Activated CD8-positive, alpha-beta T cell treated with anti-CD3 and anti-CD28 coated beads for 36 hours (primary cell): ENCODE data around the gene OLIG3. TPM values are rescaled to one million over a fixed set of nuclear protein-coding genes. Genes with fewer than 3 reads are reported as not detected.
A peak's percentile ranks its signal among the peaks of the same experiment; 100 is the strongest.

Experiments
- ATAC-seq: fragments of 200-7000 bp; cut with Tn5 transposase; one replicate; pipeline ENCODE4 v1.10.0; 2021; ENCODE audit warnings: mild to moderate bottlenecking, moderate library complexity
- CTCF ChIA-PET: fragments of 350-600 bp; sonication (Branson Sonifier 250); formaldehyde crosslinking; loops from one replicate; lab custom pipeline; 2021; ENCODE audit warnings: antibody characterized with exemption; lab: Charles Lee
- POLR2A ChIA-PET: fragments of 350-600 bp; sonication (Branson Sonifier 250); formaldehyde crosslinking; loops from one replicate; lab custom pipeline; 2021; ENCODE audit warnings: antibody characterized with exemption; lab: Charles Lee
- DNase-seq: peaks from one replicate; pipeline ENCODE4 v3.0.0-alpha.2; 2020
- H3K27ac Mint-ChIP-seq: one replicate; pipeline ENCODE4 v1.8.0; 2021; ENCODE audit warnings: mild to moderate bottlenecking, mixed read lengths
- H3K27me3 Mint-ChIP-seq: one replicate; pipeline ENCODE4 v1.8.0; 2021; ENCODE audit warnings: mixed read lengths
- H3K36me3 Mint-ChIP-seq: one replicate; pipeline ENCODE4 v1.8.0; 2021; ENCODE audit warnings: low read depth, mixed read lengths
- H3K4me1 Mint-ChIP-seq: one replicate; pipeline ENCODE4 v1.8.0; 2021; ENCODE audit warnings: low read depth, mixed read lengths
- H3K4me3 Mint-ChIP-seq: one replicate; pipeline ENCODE4 v1.8.0; 2021; ENCODE audit warnings: mild to moderate bottlenecking, moderate library complexity, mixed read lengths
- H3K9me3 Mint-ChIP-seq: one replicate; pipeline ENCODE4 v1.8.0; 2021; ENCODE audit warnings: mixed read lengths
- intact Hi-C: fragments of 100-400 bp; cut with micrococcal nuclease; formaldehyde crosslinking; loops from one replicate; pipeline ENCODE4 v1.10.0; 2022
- total RNA-seq, 2 experiments: library from RNA; stranded (reverse); gene quantifications; one replicate each; pipeline ENCODE4 v1.2.3, GENCODE V29; 2021
- TF ChIP-seq, protein P1 (sequence below): fragments of 200-600 bp; IDR thresholded peaks from one replicate; pipeline ENCODE4 v1.8.0; 2022; ENCODE audit warnings: antibody characterized with exemption, mild to moderate bottlenecking

The OLIG3 gene
- total RNA-seq, 2 experiments from 2014 or later = 0.61 to 0.67 TPM

- H3K27me3 Mint-ChIP-seq = peaks cover 54% of the 10 kb centered on the region
- H3K4me3 Mint-ChIP-seq = no peak overlapping the region
Measured at GRCh38 chr6:137512757-137513605, 18.8 kb upstream of the OLIG3 start.

DNA sequence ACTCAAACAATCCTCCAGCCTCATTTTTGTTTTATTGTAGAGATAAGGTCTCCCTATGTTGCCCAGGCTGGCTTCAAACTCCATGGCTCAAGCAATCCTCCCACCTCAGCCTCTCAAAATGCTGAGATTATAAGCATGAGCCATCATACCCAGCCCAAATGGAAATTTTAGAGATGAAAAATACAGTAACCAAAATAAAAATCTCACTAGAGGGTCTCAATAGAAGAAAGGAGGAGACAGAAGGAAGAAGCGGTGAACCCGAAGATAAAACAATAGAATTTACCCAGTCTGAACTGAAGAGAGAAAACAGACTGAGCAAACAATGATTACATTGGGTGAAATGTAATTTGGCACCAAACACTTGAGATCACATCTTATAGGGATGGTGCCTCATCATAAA is 16.7 kb upstream of the OLIG3 start:
- DNase-seq (no peak), ATAC-seq (no peak)
- Mint-ChIP-seq H3K4me1 (peaks cover 2% of the 10 kb centered on the region), H3K4me3 (no peak overlapping the region), H3K9me3 (peaks cover 7% of the 10 kb centered on the region), H3K36me3 (no peaks in the 10 kb centered on the region), H3K27me3 (peaks cover 47% of the 10 kb centered on the region), H3K27ac (no peak overlapping the region)
- TF ChIP-seq, protein P1, sequence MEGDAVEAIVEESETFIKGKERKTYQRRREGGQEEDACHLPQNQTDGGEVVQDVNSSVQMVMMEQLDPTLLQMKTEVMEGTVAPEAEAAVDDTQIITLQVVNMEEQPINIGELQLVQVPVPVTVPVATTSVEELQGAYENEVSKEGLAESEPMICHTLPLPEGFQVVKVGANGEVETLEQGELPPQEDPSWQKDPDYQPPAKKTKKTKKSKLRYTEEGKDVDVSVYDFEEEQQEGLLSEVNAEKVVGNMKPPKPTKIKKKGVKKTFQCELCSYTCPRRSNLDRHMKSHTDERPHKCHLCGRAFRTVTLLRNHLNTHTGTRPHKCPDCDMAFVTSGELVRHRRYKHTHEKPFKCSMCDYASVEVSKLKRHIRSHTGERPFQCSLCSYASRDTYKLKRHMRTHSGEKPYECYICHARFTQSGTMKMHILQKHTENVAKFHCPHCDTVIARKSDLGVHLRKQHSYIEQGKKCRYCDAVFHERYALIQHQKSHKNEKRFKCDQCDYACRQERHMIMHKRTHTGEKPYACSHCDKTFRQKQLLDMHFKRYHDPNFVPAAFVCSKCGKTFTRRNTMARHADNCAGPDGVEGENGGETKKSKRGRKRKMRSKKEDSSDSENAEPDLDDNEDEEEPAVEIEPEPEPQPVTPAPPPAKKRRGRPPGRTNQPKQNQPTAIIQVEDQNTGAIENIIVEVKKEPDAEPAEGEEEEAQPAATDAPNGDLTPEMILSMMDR = no peak
- ChIA-PET CTCF (no interaction called here), POLR2A (no interaction called here)
- intact Hi-C loops = no loop called here

More at GRCh38 chr6:137512757-137513605, 18.8 kb upstream of the OLIG3 start:
- no peaks in the 10 kb centered on the region for H3K36me3 Mint-ChIP-seq
- no peak overlapping the region for H3K27ac Mint-ChIP-seq
- POLR2A ChIA-PET = interaction anchor here (0.7 kb wide), 1 partner anchor 38 kb away, joined by 3 read pairs; no protein-coding TSS in a partner anchor
- intact Hi-C loops = no loop called here
- TF ChIP-seq, protein P1 = no peak
- no peak for ATAC-seq
- DNase-seq = no peak
- CTCF ChIA-PET = interaction anchor here (1.1 kb wide), 1 partner anchor 77 kb away, joined by 3 read pairs; no protein-coding TSS in a partner anchor
- peaks cover 2% of the 10 kb centered on the region for H3K4me1 Mint-ChIP-seq
- H3K9me3 Mint-ChIP-seq = peaks cover 5% of the 10 kb centered on the region

DNA sequence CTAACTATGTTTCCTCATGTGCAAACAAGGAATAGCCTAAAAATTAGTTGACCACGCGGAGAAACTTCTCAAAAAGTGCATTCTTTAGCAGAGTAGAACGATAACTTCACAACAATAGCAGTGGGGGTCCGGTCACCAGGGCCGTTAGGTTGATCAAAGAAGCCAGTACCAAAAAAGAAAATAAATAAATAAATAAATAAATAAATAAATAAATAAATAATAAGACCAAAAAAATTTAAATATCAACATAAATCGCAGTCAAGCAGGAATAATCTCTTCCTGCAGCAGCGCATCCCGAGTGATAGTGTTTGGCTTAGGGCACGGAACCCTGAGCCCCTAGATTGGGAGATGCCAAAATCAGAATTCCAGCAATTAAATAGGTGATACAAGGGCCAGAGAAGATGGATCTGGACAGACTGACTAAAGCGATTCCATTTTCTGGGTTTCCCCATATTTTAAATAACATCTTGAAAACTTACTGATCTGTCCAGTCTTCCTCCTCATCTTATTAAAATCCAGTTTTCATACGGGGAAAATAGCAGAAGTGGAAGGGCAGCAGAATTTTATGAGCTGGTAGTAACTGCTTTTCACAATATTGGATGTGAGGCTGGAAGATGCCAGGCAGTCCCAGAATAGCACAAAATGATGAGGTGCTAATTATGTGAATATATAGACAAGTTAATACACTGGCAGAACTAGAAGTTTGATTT is 4.4 kb upstream of the OLIG3 start:
- Mint-ChIP-seq H3K27ac (no peak overlapping the region), H3K9me3 (no peaks in the 10 kb centered on the region), H3K27me3 (peaks cover 64% of the 10 kb centered on the region), H3K4me1 (peaks cover 40% of the 10 kb centered on the region), H3K4me3 (no peak overlapping the region), H3K36me3 (no peaks in the 10 kb centered on the region)
- intact Hi-C loops = no loop called here
- DNase-seq (no peak), ATAC-seq (no peak)
- TF ChIP-seq, protein P1 = no peak
- CTCF ChIA-PET = interaction anchor here (0.7 to 1.0 kb wide), 2 partner anchors 17 to 40 kb away, joined by 3 to 4 read pairs; no protein-coding TSS in a partner anchor
- POLR2A ChIA-PET = interaction anchor here (0.7 kb wide), 1 partner anchor 16 kb away, joined by 3 read pairs; no protein-coding TSS in a partner anchor

DNA sequence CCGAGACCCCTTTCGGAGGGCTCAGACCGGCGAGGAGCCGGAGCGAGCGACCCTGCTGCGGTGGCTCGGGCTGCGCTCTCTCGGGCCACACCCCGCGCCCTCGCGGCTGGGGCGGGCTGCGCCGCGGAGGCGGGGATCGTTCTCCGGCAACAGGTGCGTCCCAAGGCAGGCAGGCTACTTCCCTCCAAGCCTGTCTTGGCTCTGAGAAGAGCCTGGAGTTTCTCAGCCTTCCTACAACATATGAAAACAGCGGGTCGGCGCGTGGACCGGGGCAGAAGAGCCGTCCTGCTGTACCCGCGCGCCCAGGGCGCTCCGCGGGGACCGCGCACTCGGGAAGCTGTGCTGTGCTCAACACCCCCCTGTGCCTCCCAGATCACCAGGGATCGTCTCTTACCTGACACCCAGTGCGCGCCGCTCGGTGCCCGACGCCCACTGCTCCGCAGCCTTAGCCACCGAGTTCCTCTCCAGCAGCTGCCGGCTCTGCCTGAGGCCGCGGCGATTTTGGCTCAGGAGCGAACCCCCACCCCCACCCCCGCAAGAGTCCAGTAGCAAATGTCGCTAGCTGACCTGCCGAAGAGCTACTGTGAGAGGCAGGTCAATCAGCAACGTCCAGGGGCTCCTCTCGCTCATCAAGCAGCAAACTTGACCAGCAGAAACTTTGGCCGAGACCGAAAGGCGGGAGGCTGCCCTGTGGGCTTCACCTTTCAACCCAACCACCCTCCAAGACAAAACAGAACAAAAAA is 3.7 kb upstream of the OLIG3 start:
- Mint-ChIP-seq H3K4me3 (peak overlapping the region; percentile 63), H3K9me3 (no peaks in the 10 kb centered on the region), H3K27ac (no peak overlapping the region), H3K4me1 (peaks cover 45% of the 10 kb centered on the region), H3K27me3 (peaks cover 68% of the 10 kb centered on the region), H3K36me3 (no peaks in the 10 kb centered on the region)
- ChIA-PET POLR2A (no interaction called here), CTCF (interaction anchor here (0.7 to 1.0 kb wide), 2 partner anchors 41 to 91 kb away, joined by 3 to 4 read pairs; no protein-coding TSS in a partner anchor)
- TF ChIP-seq, protein P1 = no peak
- intact Hi-C loops = no loop called here
- ATAC-seq = peak; percentile 18
- DNase-seq = peak; percentile 24
